Muscle of leg (tissue), 11 donors: ENCODE results near the gene OR4C5. TPM values are rescaled to one million over a fixed set of nuclear protein-coding genes. Genes with fewer than 3 reads are reported as not detected.
"Not testable (repeated sequence)": the region's sequence is repeated elsewhere in the genome, so short reads cannot be mapped to it uniquely, and the experiment has no call there.

ENCODE experiments used
- DNase-seq: peaks from one replicate; pipeline ENCODE4 v3.0.0; 2013
- H3K27ac ChIP-seq: one replicate; pipeline ENCODE4 v1.5.1; 2013; ENCODE audit warnings: mild to moderate bottlenecking, low read length, control low read depth
- H3K27me3 ChIP-seq: one replicate; pipeline ENCODE4 v1.6.1; 2013; ENCODE audit warnings: low read length; ENCODE audit not compliant: control insufficient read depth, insufficient read depth
- H3K36me3 ChIP-seq: one replicate; pipeline ENCODE4 v1.6.1; 2013; ENCODE audit warnings: low read length; ENCODE audit not compliant: control insufficient read depth, insufficient read depth
- H3K4me1 ChIP-seq: one replicate; pipeline ENCODE4 v1.6.1; 2013; ENCODE audit warnings: low read length; ENCODE audit not compliant: control insufficient read depth, insufficient read depth
- H3K4me3 ChIP-seq: one replicate; pipeline ENCODE4 v1.5.1; 2013; ENCODE audit warnings: low read length, control low read depth
- H3K9me3 ChIP-seq: replicated peaks from 2 replicates; pipeline ENCODE4 v1.6.1; 2013; ENCODE audit warnings: low read depth, low read length; ENCODE audit not compliant: control insufficient read depth
- WGBS: methylation state at CpG from one replicate; pipeline ENCODE4 v1.1.5; 2013; ENCODE audit warnings: missing lambda C conversion rate; ENCODE audit not compliant: insufficient coverage; 5-methylcytosine and 5-hydroxymethylcytosine counted together
- polyA plus RNA-seq, 8 donors: library from polyadenylated mRNA; unstranded; fragments of 120-200 nt; gene quantifications; one replicate each; pipeline versions ENCODE4 v1.2.1 to v1.2.3, GENCODE V29; 2013; ENCODE audit warnings: inconsistent platforms in 1 of 8, low replicate concordance in 1 of 8; ENCODE audit not compliant: insufficient read length in 8 of 8, insufficient read depth in 1 of 8
- total RNA-seq: library from RNA; stranded (reverse); fragments of 120-200 nt; gene quantifications from one replicate; pipeline ENCODE4 v1.2.4, GENCODE V29; 2013

Gene OR4C5
- total and polyA plus RNA-seq, 9 donors = not detected

GRCh38 chr11:48319813-48320212 is 46.5 kb downstream of the OR4C5 start:
- H3K27ac ChIP-seq, H3K4me1 ChIP-seq, H3K27me3 ChIP-seq, H3K36me3 ChIP-seq, H3K4me3 ChIP-seq, DNase-seq: not testable (repeated sequence)
- 86% methylated on average over 2 of the region's 2 CpGs for WGBS
- peaks cover 19% of the 10 kb centered on the region for H3K9me3 ChIP-seq

Other genes with a start within 250 kb of the OR4C5 start
- not detected for gene OR4B1, start 149.7 kb downstream of the OR4C5 start, total RNA-seq
- not detected for gene OR4B1, start 149.7 kb downstream of the OR4C5 start, polyA plus RNA-seq
- not detected for gene OR4X2, start 121.4 kb downstream of the OR4C5 start, total RNA-seq
- gene OR4X2, start 121.4 kb downstream of the OR4C5 start, polyA plus RNA-seq = not detected
- not detected for gene OR4X1, start 102.6 kb downstream of the OR4C5 start, total RNA-seq
- gene OR4X1, start 102.6 kb downstream of the OR4C5 start, polyA plus RNA-seq = not detected
- not detected for gene OR4S1, start 60.2 kb downstream of the OR4C5 start, total RNA-seq
- gene OR4S1, start 60.2 kb downstream of the OR4C5 start, polyA plus RNA-seq = not detected
- not detected for gene OR4C3, start 41.5 kb downstream of the OR4C5 start, total RNA-seq
- gene OR4C3, start 41.5 kb downstream of the OR4C5 start, polyA plus RNA-seq = not detected
- gene OR4A47, start 122.3 kb upstream of the OR4C5 start, total RNA-seq = not detected
- gene OR4A47, start 122.3 kb upstream of the OR4C5 start, polyA plus RNA-seq = not detected